HCT116 (cell line): ENCODE data around the gene REEP5. TPM values are rescaled to one million over a fixed set of nuclear protein-coding genes. Genes with fewer than 3 reads are reported as not detected.

Experiments
- total RNA-seq: library from RNA; stranded (reverse); gene quantifications from one replicate; pipeline ENCODE4 v1.2.1, GENCODE V29; 2021; ENCODE audit not compliant: unreplicated experiment

Gene REEP5
- total RNA-seq, 1 experiment from 2014 or later, result 71.7 TPM

Other genes starting within 250 kb of the REEP5 start
- gene APC, start 184.3 kb downstream of the REEP5 start, total RNA-seq, result 24.0 TPM
- 45.3 TPM for gene SRP19, start 60.9 kb downstream of the REEP5 start, total RNA-seq
- gene DCP2, start 54.6 kb upstream of the REEP5 start, total RNA-seq, result 57.1 TPM